Measurements from ENCODE around the gene MBNL1. TPM values are rescaled to one million over a fixed set of nuclear protein-coding genes. Genes with fewer than 3 reads are reported as not detected.

Gene MBNL1
- total and polyA plus RNA-seq, 2 of the 13 experiments (the other 11 are each of a cell fraction or from before 2014, with no cell fraction given): 27.1 to 55.4 TPM

DNA sequence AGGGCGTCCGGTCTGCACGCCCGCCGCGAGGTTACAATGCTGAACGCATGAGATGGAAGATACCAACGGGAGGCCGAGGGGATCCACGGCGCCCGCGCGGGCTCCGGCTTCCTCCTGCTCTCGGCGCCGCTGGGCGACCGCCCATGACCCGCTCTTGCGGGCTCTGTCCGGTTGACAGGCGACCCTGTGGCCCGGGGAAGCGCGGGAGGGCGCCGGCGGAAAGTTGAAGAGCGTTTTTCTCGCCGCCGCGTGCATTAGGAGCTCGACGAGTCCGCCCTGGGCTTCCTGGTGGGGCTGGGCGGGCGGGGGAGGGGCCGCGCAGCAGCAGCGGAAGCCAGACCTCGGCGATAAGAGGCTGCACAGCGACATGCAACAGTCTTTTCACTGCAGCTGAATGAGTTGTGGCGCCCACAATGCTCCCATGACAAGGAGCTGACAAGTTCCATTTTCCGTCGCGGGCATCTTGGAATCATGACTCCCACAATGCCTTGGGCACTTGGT, at the start of gene MBNL1 (continued):
- TF ChIP-seq REST (IDR thresholded peaks at IDR 0.05; ENCODE audit: borderline replicate concordance in 1 of 2, low read depth in 1 of 2, low read length in 2 of 2) (no peak), HMGA1 (CRISPR knock-in tag; conservative IDR thresholded peaks at IDR 0.05) (no peak), HOXD1 (CRISPR knock-in tag; IDR thresholded peaks at IDR 0.05) (peak; percentile 57; the same call in 1 of the 2 replicates), ZBTB44 (CRISPR knock-in tag; IDR thresholded peaks at IDR 0.05) (0 out of 2 replicates have a peak, but pooled peaks have one; percentile 22), ZNF614 (CRISPR knock-in tag; IDR thresholded peaks at IDR 0.05; ENCODE audit: borderline replicate concordance) (no peak; the same call in 1 of the 2 replicates), ZNF670 (CRISPR knock-in tag; IDR thresholded peaks at IDR 0.05; ENCODE audit: borderline replicate concordance) (no peak), ZSCAN31 (CRISPR knock-in tag; IDR thresholded peaks at IDR 0.05; ENCODE audit: low read depth) (peak; percentile 53; the same call in 1 of the 2 replicates), AKAP8 (CRISPR knock-in tag; IDR thresholded peaks at IDR 0.05) (no peak), HNRNPUL1 (IDR thresholded peaks at IDR 0.05; ENCODE audit: low read depth, low read length) (no peak), ZNF513 (CRISPR knock-in tag; conservative IDR thresholded peaks at IDR 0.05) (no peak), TBL1XR1 (IDR thresholded peaks at IDR 0.05; ENCODE audit: borderline replicate concordance, low read length, partially characterized antibody) (no peak), PITX1 (CRISPR knock-in tag; IDR thresholded peaks at IDR 0.05) (peak; percentile 56; the same call in 1 of the 2 replicates)
- TF ChIP-seq, protein P1, sequence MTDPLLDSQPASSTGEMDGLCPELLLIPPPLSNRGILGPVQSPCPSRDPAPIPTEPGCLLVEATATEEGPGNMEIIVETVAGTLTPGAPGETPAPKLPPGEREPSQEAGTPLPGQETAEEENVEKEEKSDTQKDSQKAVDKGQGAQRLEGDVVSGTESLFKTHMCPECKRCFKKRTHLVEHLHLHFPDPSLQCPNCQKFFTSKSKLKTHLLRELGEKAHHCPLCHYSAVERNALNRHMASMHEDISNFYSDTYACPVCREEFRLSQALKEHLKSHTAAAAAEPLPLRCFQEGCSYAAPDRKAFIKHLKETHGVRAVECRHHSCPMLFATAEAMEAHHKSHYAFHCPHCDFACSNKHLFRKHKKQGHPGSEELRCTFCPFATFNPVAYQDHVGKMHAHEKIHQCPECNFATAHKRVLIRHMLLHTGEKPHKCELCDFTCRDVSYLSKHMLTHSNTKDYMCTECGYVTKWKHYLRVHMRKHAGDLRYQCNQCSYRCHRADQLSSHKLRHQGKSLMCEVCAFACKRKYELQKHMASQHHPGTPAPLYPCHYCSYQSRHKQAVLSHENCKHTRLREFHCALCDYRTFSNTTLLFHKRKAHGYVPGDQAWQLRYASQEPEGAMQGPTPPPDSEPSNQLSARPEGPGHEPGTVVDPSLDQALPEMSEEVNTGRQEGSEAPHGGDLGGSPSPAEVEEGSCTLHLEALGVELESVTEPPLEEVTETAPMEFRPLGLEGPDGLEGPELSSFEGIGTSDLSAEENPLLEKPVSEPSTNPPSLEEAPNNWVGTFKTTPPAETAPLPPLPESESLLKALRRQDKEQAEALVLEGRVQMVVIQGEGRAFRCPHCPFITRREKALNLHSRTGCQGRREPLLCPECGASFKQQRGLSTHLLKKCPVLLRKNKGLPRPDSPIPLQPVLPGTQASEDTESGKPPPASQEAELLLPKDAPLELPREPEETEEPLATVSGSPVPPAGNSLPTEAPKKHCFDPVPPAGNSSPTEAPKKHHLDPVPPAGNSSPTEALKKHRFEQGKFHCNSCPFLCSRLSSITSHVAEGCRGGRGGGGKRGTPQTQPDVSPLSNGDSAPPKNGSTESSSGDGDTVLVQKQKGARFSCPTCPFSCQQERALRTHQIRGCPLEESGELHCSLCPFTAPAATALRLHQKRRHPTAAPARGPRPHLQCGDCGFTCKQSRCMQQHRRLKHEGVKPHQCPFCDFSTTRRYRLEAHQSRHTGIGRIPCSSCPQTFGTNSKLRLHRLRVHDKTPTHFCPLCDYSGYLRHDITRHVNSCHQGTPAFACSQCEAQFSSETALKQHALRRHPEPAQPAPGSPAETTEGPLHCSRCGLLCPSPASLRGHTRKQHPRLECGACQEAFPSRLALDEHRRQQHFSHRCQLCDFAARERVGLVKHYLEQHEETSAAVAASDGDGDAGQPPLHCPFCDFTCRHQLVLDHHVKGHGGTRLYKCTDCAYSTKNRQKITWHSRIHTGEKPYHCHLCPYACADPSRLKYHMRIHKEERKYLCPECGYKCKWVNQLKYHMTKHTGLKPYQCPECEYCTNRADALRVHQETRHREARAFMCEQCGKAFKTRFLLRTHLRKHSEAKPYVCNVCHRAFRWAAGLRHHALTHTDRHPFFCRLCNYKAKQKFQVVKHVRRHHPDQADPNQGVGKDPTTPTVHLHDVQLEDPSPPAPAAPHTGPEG (CRISPR knock-in tag; IDR thresholded peaks at IDR 0.05): peak; percentile 87
- TF ChIP-seq, protein P2, sequence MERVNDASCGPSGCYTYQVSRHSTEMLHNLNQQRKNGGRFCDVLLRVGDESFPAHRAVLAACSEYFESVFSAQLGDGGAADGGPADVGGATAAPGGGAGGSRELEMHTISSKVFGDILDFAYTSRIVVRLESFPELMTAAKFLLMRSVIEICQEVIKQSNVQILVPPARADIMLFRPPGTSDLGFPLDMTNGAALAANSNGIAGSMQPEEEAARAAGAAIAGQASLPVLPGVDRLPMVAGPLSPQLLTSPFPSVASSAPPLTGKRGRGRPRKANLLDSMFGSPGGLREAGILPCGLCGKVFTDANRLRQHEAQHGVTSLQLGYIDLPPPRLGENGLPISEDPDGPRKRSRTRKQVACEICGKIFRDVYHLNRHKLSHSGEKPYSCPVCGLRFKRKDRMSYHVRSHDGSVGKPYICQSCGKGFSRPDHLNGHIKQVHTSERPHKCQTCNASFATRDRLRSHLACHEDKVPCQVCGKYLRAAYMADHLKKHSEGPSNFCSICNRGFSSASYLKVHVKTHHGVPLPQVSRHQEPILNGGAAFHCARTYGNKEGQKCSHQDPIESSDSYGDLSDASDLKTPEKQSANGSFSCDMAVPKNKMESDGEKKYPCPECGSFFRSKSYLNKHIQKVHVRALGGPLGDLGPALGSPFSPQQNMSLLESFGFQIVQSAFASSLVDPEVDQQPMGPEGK (CRISPR knock-in tag; IDR thresholded peaks at IDR 0.05): no peak; the same call in 1 of the 2 replicates
